Small intestine (tissue), 7 donors: Measurements from ENCODE around the gene MT1F. TPM values are rescaled to one million over a fixed set of nuclear protein-coding genes. Genes with fewer than 3 reads are reported as not detected.
"Not testable (repeated sequence)": the region's sequence is repeated elsewhere in the genome, so short reads cannot be mapped to it uniquely, and the experiment has no call there.

Source experiments
- DNase-seq, 2 donors: peaks; one replicate each; pipeline versions ENCODE4 v3.0.0 to v3.0.0-alpha.2; 2013
- FAIRE-seq: peaks from 2 replicates; lab custom pipeline; 2012; peaks lifted over from hg19 to GRCh38; lab: Jason Lieb, UNC
- H3K27ac ChIP-seq, 3 donors: one replicate each; pipeline ENCODE4 v1.5.1; 2013; ENCODE audit warnings: low read length in 2 of 3, mild to moderate bottlenecking in 2 of 3, control low read depth in 1 of 3, inconsistent platforms in 1 of 3, low read depth in 1 of 3, moderate library complexity in 1 of 3
- H3K27me3 ChIP-seq, 3 donors: one replicate each; pipeline ENCODE4 v1.6.1; 2013; ENCODE audit warnings: low read length in 3 of 3, inconsistent platforms in 1 of 3; ENCODE audit not compliant: control insufficient read depth in 3 of 3, insufficient read depth in 3 of 3
- H3K36me3 ChIP-seq, 3 donors: one replicate each; pipeline ENCODE4 v1.6.1; 2013; ENCODE audit warnings: low read length in 3 of 3, inconsistent platforms in 1 of 3, low read depth in 1 of 3, mild to moderate bottlenecking in 1 of 3, moderate library complexity in 1 of 3; ENCODE audit not compliant: control insufficient read depth in 3 of 3, insufficient read depth in 2 of 3
- H3K4me1 ChIP-seq, 3 donors: one replicate each; pipeline ENCODE4 v1.6.1; 2013; ENCODE audit warnings: low read length in 2 of 3, inconsistent platforms in 1 of 3, low read depth in 1 of 3, mild to moderate bottlenecking in 1 of 3, moderate library complexity in 1 of 3; ENCODE audit not compliant: control insufficient read depth in 3 of 3, insufficient read depth in 2 of 3
- H3K4me3 ChIP-seq, 3 donors: one replicate each; pipeline ENCODE4 v1.5.1; 2013; ENCODE audit warnings: low read length in 3 of 3, control low read depth in 1 of 3, inconsistent platforms in 1 of 3, low read depth in 1 of 3, mild to moderate bottlenecking in 1 of 3, moderate library complexity in 1 of 3
- H3K9me3 ChIP-seq, 2 donors: one replicate each; pipeline ENCODE4 v1.6.1; 2013; ENCODE audit warnings: low read depth in 1 of 2, low read length in 1 of 2; ENCODE audit not compliant: control insufficient read depth in 2 of 2, insufficient read depth in 1 of 2
- WGBS, 3 donors: extraction: QIAGEN DNeasy Blood & Tissue Kit; methylation state at CpG; one replicate each; pipeline ENCODE4 v1.1.7; 2013; 5-methylcytosine and 5-hydroxymethylcytosine counted together
- polyA plus RNA-seq, 4 donors: library from polyadenylated mRNA; stranded (reverse) in 3 of 4; unstranded in 1 of 4; fragments of 200-250 nt in 3 of 4; fragments of 120-200 nt in 1 of 4; gene quantifications; one replicate each; pipeline versions ENCODE4 v1.2.1 to v1.2.3, GENCODE V29; 2013
- donor health status: healthy with polysubstance abuse.
- donor health status: control.
- donor health status: control.
- donor health status: Bipolar disorder and iron deficiency.
- donor health status: healthy.

The MT1F gene
- polyA plus RNA-seq, 4 donors, result 13.4 to 189 (median 29.1) TPM

DNA sequence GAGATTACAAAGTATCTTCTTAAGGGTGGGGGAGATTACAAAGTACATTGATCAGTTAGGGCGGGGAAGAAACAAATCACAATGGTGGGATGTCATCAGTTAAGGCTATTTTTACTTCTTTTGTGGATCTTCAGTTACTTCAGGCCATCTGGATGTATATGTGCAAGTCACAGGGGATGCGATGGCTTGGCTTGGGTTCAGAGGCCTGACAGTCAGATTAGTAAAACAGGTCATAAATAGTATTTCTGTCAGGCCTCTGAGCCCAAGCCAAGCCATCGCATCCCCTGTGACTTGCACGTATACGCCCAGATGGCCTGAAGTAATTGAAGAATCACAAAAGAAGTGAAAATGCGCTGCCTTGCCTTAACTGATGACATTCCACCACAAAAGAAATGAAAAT, 16.8 kb downstream of the MT1F start:
- FAIRE-seq, H3K9me3 ChIP-seq, H3K27ac ChIP-seq, H3K36me3 ChIP-seq, H3K4me1 ChIP-seq, H3K4me3 ChIP-seq, DNase-seq: not testable (repeated sequence)
- H3K27me3 ChIP-seq, result peaks cover 0 to 28% (median 10%) of the 10 kb centered on the region in 3 donors
- WGBS, 3 donors, result 88 to 93% (median 89%) methylated on average over 6 of the region's 6 CpGs

DNA sequence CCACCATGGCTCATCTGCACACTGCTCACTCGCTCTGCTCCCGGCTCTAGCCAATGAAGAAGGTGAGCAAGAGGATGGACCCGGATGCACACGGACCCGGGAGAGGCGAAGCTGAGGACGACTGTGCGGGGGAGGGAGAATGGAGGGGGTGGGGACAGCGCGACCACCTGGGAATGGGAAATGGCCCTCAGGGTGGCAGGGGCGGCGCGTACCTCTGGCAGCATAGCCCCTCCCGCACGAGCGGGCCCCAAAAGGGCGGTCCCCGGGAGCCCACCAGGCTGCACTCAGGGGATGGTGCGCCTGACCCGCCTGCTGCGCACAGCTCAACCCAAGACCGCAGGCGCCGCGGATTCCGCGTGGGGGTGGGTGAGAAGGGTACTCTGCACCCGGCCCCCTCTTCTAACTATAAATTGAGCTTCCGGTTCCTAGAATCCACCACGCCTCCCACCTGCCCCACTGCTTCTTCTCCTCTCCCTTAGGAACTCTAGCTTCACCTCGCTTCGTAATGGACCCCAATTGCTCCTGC, 18.0 kb downstream of the MT1F start:
- no peak for FAIRE-seq
- Histone ChIP-seq H3K27me3 (peaks cover 0 to 17% (median under 1%) of the 10 kb centered on the region in 3 donors), H3K9me3 (no peaks in the 10 kb centered on the region), H3K4me1 (no peaks in the 10 kb centered on the region), H3K36me3 (peaks cover 0 to 1% (median 0%) of the 10 kb centered on the region in 3 donors), H3K4me3 (peak overlapping the region in 2 of 3 donors; percentile 39 to 45), H3K27ac (no peak overlapping the region)
- WGBS, 3 donors, result 3 to 10% (median 4%) methylated on average over 24 to 32 of the region's 32 CpGs
- DNase-seq, result peak; percentile 35 to 60

DNA sequence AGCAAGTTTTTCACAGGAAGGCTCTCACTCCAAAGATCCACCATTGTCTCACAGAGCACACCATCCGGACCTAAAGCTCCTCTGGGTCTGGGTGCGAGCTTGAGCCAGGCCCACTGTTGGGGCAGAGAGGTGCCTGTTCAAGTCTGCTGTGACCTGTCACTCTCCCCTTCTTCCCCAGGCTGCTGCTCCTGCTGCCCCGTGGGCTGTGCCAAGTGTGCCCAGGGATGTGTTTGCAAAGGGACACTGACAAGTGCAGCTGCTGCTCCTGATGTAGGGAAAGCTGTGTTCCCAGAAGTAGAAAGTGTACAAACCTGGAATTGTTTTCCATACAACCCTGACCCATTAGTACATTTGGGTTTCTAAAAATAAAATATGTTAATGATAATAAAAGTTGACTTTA, 19.7 kb downstream of the MT1F start:
- 70 to 76% (median 76%) methylated on average over 3 of the region's 3 CpGs for WGBS, 3 donors
- DNase-seq, result no peak
- no peaks in the 10 kb centered on the region for H3K9me3 ChIP-seq
- no peak for FAIRE-seq
- peaks cover 0 to 6% (median 0%) of the 10 kb centered on the region in 3 donors for H3K4me1 ChIP-seq
- no peak overlapping the region for H3K4me3 ChIP-seq
- H3K36me3 ChIP-seq, result no peaks in the 10 kb centered on the region
- no peak overlapping the region for H3K27ac ChIP-seq
- peaks cover 0 to 13% (median 0%) of the 10 kb centered on the region in 3 donors for H3K27me3 ChIP-seq

DNA sequence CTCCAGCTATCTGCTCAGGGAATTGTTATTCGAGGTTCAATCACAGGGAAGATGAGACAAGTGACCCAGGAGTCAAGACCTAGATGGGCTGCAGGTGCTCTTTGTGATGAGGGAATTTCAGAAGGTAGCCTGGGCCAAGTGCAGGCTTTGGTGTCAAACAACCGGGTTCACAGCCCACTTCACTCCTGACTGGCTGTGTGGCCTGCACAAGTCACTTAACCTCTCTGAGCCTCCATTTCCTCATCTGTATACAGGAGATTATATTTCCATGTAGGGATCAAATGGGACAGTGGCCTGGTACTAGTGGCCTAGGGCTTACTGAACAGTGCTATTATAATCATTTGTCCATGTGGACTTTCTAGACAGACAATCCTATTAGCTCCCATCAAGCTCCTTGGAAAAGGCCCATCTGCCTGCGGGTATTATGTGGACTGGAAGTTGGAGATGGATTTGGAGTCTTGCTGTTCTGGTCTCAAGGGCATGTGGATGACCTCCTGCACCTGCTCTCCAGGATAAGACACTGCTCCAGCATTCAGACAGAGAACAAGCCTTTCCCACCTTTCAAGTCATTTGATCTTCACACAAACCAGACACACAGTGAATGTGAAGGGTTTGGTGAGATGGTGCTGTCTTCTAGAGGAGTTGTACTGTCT, 21.4 kb downstream of the MT1F start:
- Histone ChIP-seq H3K27me3 (peaks cover 0 to 13% (median 0%) of the 10 kb centered on the region in 3 donors), H3K9me3 (no peaks in the 10 kb centered on the region), H3K4me3 (no peak overlapping the region), H3K27ac (no peak overlapping the region), H3K36me3 (peaks cover 0 to 6% (median 0%) of the 10 kb centered on the region in 3 donors), H3K4me1 (peaks cover 0 to 15% (median 4%) of the 10 kb centered on the region in 3 donors)
- WGBS, 3 donors, result 74 to 93% (median 92%) methylated on average over 3 of the region's 3 CpGs
- no peak for FAIRE-seq
- DNase-seq, result no peak

DNA sequence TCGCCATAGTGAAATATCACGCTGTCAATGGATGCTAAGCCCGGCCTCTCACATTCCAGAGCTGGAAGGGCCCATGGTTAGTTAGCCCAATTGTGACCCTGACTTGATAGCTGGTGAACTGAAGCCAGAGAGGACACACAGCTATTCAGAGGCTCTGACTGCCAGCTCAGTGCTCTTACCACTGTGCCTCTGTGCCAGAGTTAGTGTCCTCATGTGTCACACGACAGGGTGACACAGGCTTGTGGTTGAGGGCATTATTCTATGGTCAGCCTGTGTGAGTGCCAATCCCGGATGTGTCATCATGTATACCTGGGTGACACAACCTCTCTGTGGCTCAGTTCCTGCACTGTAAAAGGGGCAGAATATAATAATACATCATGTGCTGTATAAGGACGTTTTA, 22.1 kb downstream of the MT1F start:
- H3K4me1 ChIP-seq, result peaks cover 0 to 15% (median 4%) of the 10 kb centered on the region in 3 donors
- FAIRE-seq (no peak), DNase-seq (no peak)
- no peak overlapping the region for H3K4me3 ChIP-seq
- peaks cover 0 to 13% (median 0%) of the 10 kb centered on the region in 3 donors for H3K27me3 ChIP-seq
- peaks cover 0 to 8% (median 0%) of the 10 kb centered on the region in 3 donors for H3K36me3 ChIP-seq
- H3K9me3 ChIP-seq, result no peaks in the 10 kb centered on the region
- WGBS, 3 donors, result 87 to 88% (median 88%) methylated on average over 6 of the region's 6 CpGs
- no peak overlapping the region for H3K27ac ChIP-seq

DNA sequence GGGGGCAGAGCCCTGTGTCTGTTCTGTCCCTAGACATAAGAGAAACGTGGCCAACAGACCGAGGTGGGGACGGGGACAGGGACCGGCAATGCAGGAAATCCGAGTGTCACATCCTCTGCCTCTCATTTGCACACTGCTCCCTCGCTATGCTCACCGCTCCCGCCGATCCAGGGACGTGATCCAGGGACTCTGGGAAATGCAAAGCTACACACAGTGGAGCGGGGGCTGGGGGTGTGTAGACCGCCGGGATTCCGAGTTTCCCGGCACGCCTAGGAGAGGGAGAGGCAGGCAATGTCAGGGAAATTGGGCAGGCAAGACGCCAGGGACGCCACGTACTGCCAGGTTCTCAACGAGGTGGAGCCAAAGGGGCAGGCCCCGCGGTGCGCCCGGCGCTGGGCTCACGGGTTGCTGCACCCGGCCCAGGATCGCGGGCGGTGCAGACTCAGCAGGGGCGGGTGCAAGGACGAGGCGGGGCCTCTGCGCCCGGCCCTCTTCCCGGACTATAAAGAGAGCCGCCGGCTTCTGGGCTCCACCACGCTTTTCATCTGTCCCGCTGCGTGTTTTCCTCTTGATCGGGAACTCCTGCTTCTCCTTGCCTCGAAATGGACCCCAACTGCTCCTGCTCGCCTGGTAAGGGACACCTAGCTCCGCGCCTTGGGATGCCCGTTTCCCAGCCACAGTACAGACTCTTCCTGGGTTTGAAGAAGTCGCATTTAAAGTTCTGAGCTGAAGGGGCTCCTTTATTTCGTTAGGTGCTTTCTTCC, 24.4 kb downstream of the MT1F start, which contains the start of gene MT1X:
MT1X (plus strand) TSS at position 532 of the 764 bp plus-strand sequence; CDS start at position 603, 71 bp downstream.
- peaks cover 0 to 11% (median 0%) of the 10 kb centered on the region in 3 donors for H3K36me3 ChIP-seq
- FAIRE-seq, result no peak
- H3K9me3 ChIP-seq, result peaks cover 0 to 11% of the 10 kb centered on the region in 2 donors
- peak within 1 kb of the TSS; percentile 8 to 70 (median 59) for H3K4me3 ChIP-seq
- 0 to 1% (median 0%) methylated on average over 49 of the region's 49 CpGs for WGBS, 3 donors
- no peaks in the 10 kb centered on the region for H3K27me3 ChIP-seq
- DNase-seq, result peak; percentile 95 to 97
- H3K4me1 ChIP-seq, result peaks cover 0 to 15% (median 4%) of the 10 kb centered on the region in 3 donors
- peak within 1 kb of the TSS; percentile 59 to 79 (median 74) for H3K27ac ChIP-seq

DNA sequence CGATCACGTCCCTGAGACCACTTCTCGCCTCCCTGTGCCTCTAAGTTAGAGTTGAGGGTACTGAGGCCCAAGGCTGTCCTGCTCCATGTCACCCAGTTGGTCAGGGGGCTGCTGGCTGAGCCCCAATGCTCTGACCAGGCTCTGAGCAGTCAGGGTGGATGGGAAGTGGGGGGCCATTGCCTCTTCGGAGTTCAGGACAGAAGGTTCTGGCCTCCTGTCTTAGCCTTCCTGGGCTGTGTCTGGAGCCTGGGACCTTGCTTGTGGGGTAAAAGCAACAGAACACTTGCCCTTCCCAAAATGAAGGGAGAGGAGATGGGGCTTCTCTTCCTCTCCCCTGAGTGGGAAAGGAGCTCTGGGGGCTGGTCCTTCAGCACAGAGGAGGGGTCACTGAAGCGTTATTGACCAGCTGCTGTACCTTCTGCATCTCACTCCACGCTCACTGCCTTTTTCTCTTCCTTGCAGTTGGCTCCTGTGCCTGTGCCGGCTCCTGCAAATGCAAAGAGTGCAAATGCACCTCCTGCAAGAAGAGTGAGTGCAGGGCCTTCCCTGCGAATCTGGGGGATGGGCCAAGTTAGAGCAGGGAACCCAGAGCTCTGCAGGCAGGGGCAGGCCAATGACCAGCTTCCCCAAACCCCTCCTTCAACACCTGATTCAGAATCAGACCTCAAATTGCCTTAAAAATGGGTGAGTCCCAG, 25.1 kb downstream of the MT1F start:
- no peak for DNase-seq
- FAIRE-seq, result no peak
- Histone ChIP-seq H3K27ac (peak overlapping the region in 2 of 3 donors; percentile 59 to 74), H3K9me3 (peaks cover 0 to 12% of the 10 kb centered on the region in 2 donors), H3K27me3 (no peaks in the 10 kb centered on the region), H3K4me1 (peaks cover 0 to 15% (median 4%) of the 10 kb centered on the region in 3 donors), H3K36me3 (peaks cover 0 to 11% (median 0%) of the 10 kb centered on the region in 3 donors), H3K4me3 (peak overlapping the region in 2 of 3 donors; percentile 59 to 70)
- WGBS, 3 donors, result 3 to 30% (median 9%) methylated on average over 8 of the region's 8 CpGs
